Neural cell (in vitro differentiated cells): Measurements from ENCODE around the gene PDE11A.

Experiments
- EP300 ChIP-seq: fragments of 450-650 bp; conservative IDR thresholded peaks from 2 replicates; pipeline ENCODE4 v1.6.1; 2014; ENCODE audit warnings: antibody characterized with exemption, mild to moderate bottlenecking, moderate library complexity; ENCODE audit not compliant: poor library complexity, severe bottlenecking
- TF ChIP-seq, protein P1 (sequence below): fragments of 450-650 bp; IDR thresholded peaks from 2 replicates; pipeline ENCODE4 v1.5.1; 2014; ENCODE audit warnings: antibody characterized with exemption, mild to moderate bottlenecking, moderate library complexity; ENCODE audit not compliant: poor library complexity, severe bottlenecking

DNA sequence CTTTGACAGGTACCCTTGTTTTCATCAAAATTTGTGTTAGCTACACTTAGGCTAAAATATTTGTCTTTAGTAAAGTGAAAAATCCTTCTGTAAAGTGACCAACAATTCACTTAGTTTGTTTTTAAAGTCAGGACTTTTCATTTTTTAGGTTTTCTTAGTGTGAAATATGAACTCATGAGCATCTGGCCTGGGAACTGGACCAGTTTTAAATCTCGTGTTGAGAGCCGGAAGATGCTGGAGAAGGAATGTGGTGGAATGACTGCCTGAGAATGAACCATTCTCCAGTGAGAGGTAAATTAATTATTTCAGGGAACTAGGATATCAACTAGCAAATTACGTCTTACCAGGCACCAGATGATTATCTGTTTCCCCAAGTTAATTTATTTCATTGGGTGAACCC lies 374.3 kb downstream of the PDE11A start:
- TF ChIP-seq, protein P1, sequence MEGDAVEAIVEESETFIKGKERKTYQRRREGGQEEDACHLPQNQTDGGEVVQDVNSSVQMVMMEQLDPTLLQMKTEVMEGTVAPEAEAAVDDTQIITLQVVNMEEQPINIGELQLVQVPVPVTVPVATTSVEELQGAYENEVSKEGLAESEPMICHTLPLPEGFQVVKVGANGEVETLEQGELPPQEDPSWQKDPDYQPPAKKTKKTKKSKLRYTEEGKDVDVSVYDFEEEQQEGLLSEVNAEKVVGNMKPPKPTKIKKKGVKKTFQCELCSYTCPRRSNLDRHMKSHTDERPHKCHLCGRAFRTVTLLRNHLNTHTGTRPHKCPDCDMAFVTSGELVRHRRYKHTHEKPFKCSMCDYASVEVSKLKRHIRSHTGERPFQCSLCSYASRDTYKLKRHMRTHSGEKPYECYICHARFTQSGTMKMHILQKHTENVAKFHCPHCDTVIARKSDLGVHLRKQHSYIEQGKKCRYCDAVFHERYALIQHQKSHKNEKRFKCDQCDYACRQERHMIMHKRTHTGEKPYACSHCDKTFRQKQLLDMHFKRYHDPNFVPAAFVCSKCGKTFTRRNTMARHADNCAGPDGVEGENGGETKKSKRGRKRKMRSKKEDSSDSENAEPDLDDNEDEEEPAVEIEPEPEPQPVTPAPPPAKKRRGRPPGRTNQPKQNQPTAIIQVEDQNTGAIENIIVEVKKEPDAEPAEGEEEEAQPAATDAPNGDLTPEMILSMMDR, result no peak
- TF ChIP-seq EP300, result no peak
